Cardiac septum (tissue), 1 donor: Measurements from ENCODE around the gene B9D2. TPM values are rescaled to one million over a fixed set of nuclear protein-coding genes. Genes with fewer than 3 reads are reported as not detected.
A peak's percentile ranks its signal among the peaks of the same experiment; 100 is the strongest.

Experiments used
- DNase-seq: peaks from one replicate; pipeline ENCODE4 v3.0.0-alpha.2; 2020; ENCODE audit warnings: low spot score
- intact Hi-C: fragments of 100-400 bp; cut with DNase I; formaldehyde crosslinking; loops from one replicate; pipeline ENCODE4 v1.14.0; 2022
- total RNA-seq: library from RNA; stranded (reverse); fragmentation: NEBNext Ultra II Directional; extraction: Animal tissue kit (Norgen Biotek cat#: 25700); gene quantifications from one replicate; pipeline ENCODE4 v1.2.1, GENCODE V29; 2021
- donor health status: DM: no; HTN: no; CAD: no.

Gene B9D2
- total RNA-seq, 1 donor from 2014 or later = 1.9 TPM

GRCh38 chr19:41321204-41321599, 42.7 kb downstream of the B9D2 start:
- DNase-seq = no peak
- intact Hi-C loops = no loop called here

GRCh38 chr19:41320568-41320967, 43.4 kb downstream of the B9D2 start:
- intact Hi-C loops = no loop called here
- DNase-seq = no peak

DNA sequence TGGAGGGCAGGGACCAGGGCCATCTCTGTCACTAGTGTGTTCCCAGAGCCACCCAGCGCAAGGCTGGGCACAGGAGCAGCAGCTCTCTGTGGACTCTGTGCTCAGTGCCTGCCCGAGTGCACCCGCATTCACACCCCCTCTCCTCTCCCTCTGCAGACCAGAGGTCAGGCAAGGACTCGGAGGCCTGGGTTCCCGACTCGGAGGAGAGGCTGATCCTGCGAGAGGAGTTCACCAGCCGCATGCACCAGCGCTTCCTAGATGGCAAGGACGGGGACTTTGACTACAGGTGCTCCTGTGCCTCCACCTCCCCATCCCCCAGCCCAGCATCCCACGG, 43.8 kb downstream of the B9D2 start:
- DNase-seq = no peak
- intact Hi-C loops = no loop called here

GRCh38 chr19:41319500-41320184, 44.3 kb downstream of the B9D2 start:
- DNase-seq = no peak
- intact Hi-C loops = no loop called here

- intact Hi-C loops = no loop called here
- DNase-seq = no peak
Observed at GRCh38 chr19:41318696-41319499, 45.1 kb downstream of the B9D2 start.

DNA sequence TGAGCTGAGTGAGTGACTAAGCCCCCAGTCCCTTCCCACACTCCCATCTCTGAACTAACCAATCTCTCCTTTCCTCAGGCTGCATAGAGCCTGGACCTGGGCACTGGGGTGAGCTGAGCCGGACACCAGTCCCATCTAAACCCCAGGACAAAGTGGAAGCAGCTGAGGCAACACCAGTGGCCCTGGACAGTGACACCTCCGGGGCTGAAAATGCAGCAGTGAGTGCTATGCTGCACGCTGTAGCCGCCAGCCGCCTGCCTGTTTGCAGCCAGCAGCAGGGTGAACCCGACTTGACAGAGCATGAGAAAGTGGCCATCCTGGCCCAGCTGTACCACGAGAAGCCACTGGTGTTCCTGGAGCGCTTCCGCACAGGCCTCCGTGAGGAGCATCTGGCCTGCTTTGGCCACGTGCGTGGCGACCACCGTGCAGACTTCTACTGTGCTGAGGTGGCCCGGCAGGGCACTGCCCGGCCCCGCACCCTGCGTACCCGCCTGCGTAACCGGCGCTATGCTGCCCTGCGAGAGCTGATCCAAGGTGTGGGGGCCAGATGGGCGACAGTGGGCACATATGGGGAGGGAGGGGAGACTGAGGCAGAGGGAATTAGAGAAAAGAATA, 47.5 kb downstream of the B9D2 start:
- intact Hi-C loops = no loop called here
- DNase-seq = no peak

- intact Hi-C loops = loop anchor here (2.0 to 5.0 kb wide), 2 partner anchors 41 to 47 kb away; partner anchors contain the start of genes HNRNPUL1 and TGFB1
- DNase-seq = no peak
Observed at GRCh38 chr19:41311613-41312012, 52.3 kb downstream of the B9D2 start.

GRCh38 chr19:41311072-41311471, 52.9 kb downstream of the B9D2 start:
- no peak for DNase-seq
- intact Hi-C loops = loop anchor here (2.0 to 5.0 kb wide), 2 partner anchors 41 to 46 kb away; partner anchors contain the start of genes HNRNPUL1 and TGFB1

- intact Hi-C loops = loop anchor here (2.0 to 5.0 kb wide), 2 partner anchors 42 to 45 kb away; partner anchors contain the start of genes HNRNPUL1 and TGFB1
- peak; percentile 96 for DNase-seq
Observed at GRCh38 chr19:41310033-41310831, 53.7 kb downstream of the B9D2 start, which contains the start of gene CCDC97. CCDC97 (plus strand) TSS chr19:41310172; CDS start chr19:41310311, 139 bp downstream.

GRCh38 chr19:41309180-41310032, 54.5 kb downstream of the B9D2 start:
- intact Hi-C loops = loop anchor here (2.0 to 5.0 kb wide), 4 partner anchors 43 to 182 kb away; partner anchors contain the start of genes HNRNPUL1 and TGFB1
- no peak for DNase-seq

- intact Hi-C loops = loop anchor here (1.0 to 5.0 kb wide), 3 partner anchors 104 to 181 kb away; no protein-coding TSS in a partner anchor
- peak; percentile 95 for DNase-seq
Observed at GRCh38 chr19:41308450-41309179, 55.3 kb downstream of the B9D2 start.

- no peak for DNase-seq
- intact Hi-C loops = loop anchor here (1.0 to 5.0 kb wide), 3 partner anchors 104 to 181 kb away; no protein-coding TSS in a partner anchor
Observed at GRCh38 chr19:41307954-41308449, 55.9 kb downstream of the B9D2 start.

- intact Hi-C loops = loop anchor here (5.0 kb wide), 2 partner anchors 125 to 180 kb away; no protein-coding TSS in a partner anchor
- DNase-seq = no peak
Observed at GRCh38 chr19:41307090-41307875, 56.7 kb downstream of the B9D2 start.

DNA sequence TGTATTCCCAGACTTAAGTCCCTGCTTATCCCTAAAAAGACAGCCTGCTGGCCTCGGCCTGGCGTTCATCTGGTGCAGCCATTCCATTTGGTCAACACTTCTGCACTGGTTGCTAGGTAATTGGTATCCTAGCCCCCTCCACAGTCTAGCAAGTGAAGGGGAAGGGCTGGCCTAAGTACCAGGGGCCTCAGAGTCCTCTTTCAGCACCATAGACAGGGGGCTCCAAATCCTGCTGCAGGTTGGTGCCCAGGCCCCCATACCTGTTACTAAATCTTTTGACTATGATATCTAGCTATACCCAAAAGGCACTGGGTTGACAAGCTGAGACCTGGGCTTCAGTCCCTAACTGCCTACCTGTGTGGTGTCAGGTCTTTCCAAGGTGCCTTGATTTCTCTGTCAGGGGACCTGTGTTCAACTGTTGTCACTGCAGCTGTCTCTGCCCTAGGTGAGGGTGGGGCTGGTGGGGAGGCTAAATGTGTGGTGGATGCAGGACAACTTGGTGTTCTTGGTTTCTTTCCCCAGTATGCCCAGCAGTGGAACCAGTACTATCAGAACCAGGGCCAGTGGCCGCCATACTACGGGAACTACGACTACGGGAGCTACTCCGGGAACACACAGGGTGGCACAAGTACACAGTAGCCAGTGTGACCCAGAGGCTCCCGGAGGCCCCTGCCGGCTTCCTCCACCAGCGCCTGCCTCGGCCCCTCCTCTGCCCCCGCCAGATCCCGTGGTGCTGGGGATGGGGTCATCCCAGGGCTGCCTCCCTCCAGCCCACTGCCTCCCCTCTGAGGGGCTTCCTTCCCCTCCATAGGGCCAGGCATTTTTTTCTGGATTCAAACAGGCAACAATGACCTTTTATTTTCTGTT, 57.8 kb downstream of the B9D2 start:
- intact Hi-C loops = loop anchor here (5.0 kb wide), 2 partner anchors 126 to 179 kb away; no protein-coding TSS in a partner anchor
- DNase-seq = no peak

- intact Hi-C loops = loop anchor here (5.0 kb wide), 2 partner anchors 127 to 178 kb away; no protein-coding TSS in a partner anchor
- no peak for DNase-seq
Observed at GRCh38 chr19:41304706-41305483, 59.1 kb downstream of the B9D2 start.
